Measurements from ENCODE around the gene RBM28. TPM values are rescaled to one million over a fixed set of nuclear protein-coding genes. Genes with fewer than 3 reads are reported as not detected.

Gene RBM28
- total RNA-seq, 1 donor from 2014 or later, result 20.9 TPM

DNA sequence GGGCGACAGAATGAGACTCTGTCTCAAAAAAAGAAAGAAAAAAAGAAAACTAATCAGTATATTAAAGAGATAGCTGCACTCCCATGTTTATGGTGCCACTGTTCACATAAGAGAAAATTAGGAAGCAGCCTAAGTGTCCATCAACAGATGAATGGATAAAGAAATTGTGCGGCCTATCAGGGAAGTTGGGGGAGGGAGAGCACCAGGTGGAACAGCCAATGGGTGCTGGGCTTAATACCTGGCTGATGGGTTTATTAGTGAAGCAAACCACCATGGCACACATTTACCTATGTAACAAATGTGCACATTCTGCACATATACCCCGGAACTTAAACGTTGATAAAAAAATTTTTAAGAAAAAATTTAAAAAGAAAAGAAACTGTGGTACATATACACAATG lies 26.8 kb upstream of the RBM28 start:
- Histone ChIP-seq H3K27me3 (no peaks in the 10 kb centered on the region), H3K36me3 (no peaks in the 10 kb centered on the region), H3K4me3 (no peak overlapping the region), H3K27ac (no peak overlapping the region), H3K4me1 (no peaks in the 10 kb centered on the region), H3K9me3 (no peaks in the 10 kb centered on the region)
- TF ChIP-seq POLR2AphosphoS5 (IDR thresholded peaks at IDR 0.05; ENCODE audit: insufficient read depth in 1 of 2, low read depth in 1 of 2) (no peak), POLR2A (IDR thresholded peaks at IDR 0.05) (no peak)
- TF ChIP-seq, protein P1, sequence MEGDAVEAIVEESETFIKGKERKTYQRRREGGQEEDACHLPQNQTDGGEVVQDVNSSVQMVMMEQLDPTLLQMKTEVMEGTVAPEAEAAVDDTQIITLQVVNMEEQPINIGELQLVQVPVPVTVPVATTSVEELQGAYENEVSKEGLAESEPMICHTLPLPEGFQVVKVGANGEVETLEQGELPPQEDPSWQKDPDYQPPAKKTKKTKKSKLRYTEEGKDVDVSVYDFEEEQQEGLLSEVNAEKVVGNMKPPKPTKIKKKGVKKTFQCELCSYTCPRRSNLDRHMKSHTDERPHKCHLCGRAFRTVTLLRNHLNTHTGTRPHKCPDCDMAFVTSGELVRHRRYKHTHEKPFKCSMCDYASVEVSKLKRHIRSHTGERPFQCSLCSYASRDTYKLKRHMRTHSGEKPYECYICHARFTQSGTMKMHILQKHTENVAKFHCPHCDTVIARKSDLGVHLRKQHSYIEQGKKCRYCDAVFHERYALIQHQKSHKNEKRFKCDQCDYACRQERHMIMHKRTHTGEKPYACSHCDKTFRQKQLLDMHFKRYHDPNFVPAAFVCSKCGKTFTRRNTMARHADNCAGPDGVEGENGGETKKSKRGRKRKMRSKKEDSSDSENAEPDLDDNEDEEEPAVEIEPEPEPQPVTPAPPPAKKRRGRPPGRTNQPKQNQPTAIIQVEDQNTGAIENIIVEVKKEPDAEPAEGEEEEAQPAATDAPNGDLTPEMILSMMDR (IDR thresholded peaks at IDR 0.05), result no peak
- DNase-seq (ENCODE audit: extremely low spot score in 2 of 2), result no peak
- intact Hi-C loops (cut with DNase I), result no loop called here

DNA sequence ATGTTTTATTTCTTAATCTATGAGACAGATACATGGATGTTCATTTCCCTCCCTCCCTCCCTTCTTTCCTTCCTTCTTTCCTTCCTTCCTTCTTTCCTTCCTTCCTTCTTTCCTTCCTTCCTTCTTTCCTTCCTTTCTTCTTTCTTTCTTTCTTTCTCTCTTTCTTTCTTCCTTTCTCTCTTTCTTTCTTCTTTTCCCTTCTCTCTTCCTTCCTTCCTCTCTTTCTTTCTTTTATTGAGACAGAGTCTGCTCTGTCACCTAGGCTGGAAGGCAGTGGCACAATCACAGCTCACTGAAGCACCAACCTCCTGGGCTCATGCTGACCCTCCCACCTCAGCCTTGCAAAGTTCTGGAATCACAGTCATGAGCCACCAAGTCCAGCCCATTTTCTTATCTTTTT lies 23.3 kb upstream of the RBM28 start:
- peaks cover 4% of the 10 kb centered on the region for H3K4me1 ChIP-seq
- no peak overlapping the region for H3K4me3 ChIP-seq
- intact Hi-C loops (cut with DNase I), result no loop called here
- H3K27me3 ChIP-seq, result no peaks in the 10 kb centered on the region
- no peak for DNase-seq (ENCODE audit: extremely low spot score in 2 of 2)
- H3K9me3 ChIP-seq, result no peaks in the 10 kb centered on the region
- H3K27ac ChIP-seq, result no peak overlapping the region
- TF ChIP-seq POLR2A (IDR thresholded peaks at IDR 0.05), result no peak
- TF ChIP-seq POLR2AphosphoS5 (IDR thresholded peaks at IDR 0.05; ENCODE audit: insufficient read depth in 1 of 2, low read depth in 1 of 2), result no peak
- TF ChIP-seq, protein P1 (IDR thresholded peaks at IDR 0.05), result no peak
- no peaks in the 10 kb centered on the region for H3K36me3 ChIP-seq

DNA sequence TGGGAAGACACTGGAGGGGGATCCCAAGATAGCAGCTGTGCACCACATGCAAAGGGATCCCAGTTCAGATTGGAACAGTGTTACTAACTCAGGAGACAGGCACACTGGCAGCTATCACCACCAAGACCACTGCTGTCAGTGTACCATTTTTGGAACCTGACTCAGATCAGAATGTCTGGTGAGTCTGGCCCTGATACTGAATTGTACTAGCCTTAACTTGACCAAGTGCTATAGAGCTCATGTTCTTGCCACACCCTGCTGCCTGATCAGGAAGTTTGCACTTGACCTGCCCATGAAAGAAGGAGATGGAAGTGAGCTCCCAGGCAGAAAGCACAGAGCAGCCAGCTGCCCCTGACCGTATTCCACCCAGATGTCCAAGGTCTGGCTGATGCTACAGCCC lies 22.6 kb upstream of the RBM28 start:
- Histone ChIP-seq H3K4me1 (peaks cover 8% of the 10 kb centered on the region), H3K27me3 (no peaks in the 10 kb centered on the region), H3K27ac (no peak overlapping the region), H3K9me3 (no peaks in the 10 kb centered on the region), H3K36me3 (no peaks in the 10 kb centered on the region), H3K4me3 (no peak overlapping the region)
- intact Hi-C loops (cut with DNase I), result no loop called here
- no peak for DNase-seq (ENCODE audit: extremely low spot score in 2 of 2)
- no peak for TF ChIP-seq POLR2A (IDR thresholded peaks at IDR 0.05)
- no peak for TF ChIP-seq POLR2AphosphoS5 (IDR thresholded peaks at IDR 0.05; ENCODE audit: insufficient read depth in 1 of 2, low read depth in 1 of 2)
- TF ChIP-seq, protein P1 (IDR thresholded peaks at IDR 0.05), result no peak

DNA sequence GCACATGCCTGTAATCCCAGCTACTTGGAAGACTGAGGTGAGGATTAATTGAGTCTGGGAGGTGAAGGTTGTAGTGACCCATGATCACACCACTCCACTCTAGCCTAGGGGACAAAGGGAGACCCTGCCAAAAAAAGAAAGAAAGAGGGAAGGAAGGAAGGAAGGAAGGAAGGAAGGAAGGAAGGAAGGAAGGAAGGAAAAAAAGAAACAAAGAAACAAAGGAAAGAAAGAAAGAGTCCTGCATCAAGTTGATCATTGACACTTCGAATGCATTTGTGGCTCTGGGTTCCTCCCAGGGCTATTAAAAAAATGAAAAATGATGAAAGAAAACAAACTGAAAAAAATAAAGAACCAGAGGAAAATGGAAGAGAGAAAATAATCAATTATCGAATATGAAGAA lies 21.7 kb upstream of the RBM28 start:
- Histone ChIP-seq H3K9me3 (no peaks in the 10 kb centered on the region), H3K4me3 (no peak overlapping the region), H3K27ac (no peak overlapping the region), H3K27me3 (no peaks in the 10 kb centered on the region), H3K4me1 (peaks cover 16% of the 10 kb centered on the region), H3K36me3 (no peaks in the 10 kb centered on the region)
- no peak for DNase-seq (ENCODE audit: extremely low spot score in 2 of 2)
- TF ChIP-seq, protein P1 (IDR thresholded peaks at IDR 0.05), result no peak
- intact Hi-C loops (cut with DNase I), result no loop called here

DNA sequence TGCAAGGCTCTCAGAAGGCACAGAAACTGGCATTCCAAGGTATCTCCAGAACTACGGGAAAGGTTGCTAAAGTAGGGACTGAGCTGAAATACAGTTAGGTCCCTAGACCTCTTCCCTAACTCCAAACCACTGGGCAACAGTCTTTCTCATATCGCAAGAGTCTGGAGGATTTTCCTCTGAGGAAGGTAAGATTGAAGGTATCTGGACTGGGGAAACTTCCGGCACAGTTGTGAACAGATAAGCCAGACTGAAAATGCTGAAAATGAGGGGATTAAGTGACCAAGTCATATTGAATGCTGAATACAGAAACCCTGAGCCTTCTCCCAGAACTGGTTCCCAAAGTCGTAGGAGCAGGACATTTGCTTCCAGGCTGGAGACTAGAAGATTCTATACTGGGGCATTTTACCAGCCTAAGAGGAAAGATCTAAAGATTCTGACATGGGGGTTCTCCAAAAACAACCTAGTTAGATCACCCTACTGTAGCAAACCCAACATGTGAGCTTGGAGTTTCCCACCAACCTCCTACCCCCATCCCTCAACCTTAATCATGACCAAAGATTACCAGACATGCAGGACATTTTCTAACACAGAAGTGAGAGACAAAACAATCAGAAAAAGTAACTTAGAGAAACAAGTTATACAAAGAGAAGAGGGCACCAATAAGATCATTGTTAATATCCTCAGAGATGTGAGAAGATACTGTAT lies 20.6 kb upstream of the RBM28 start:
- no peak overlapping the region for H3K4me3 ChIP-seq
- no peak for DNase-seq (ENCODE audit: extremely low spot score in 2 of 2)
- H3K27ac ChIP-seq, result no peak overlapping the region
- H3K9me3 ChIP-seq, result no peaks in the 10 kb centered on the region
- H3K4me1 ChIP-seq, result peaks cover 20% of the 10 kb centered on the region
- no peaks in the 10 kb centered on the region for H3K36me3 ChIP-seq
- TF ChIP-seq POLR2AphosphoS5 (IDR thresholded peaks at IDR 0.05; ENCODE audit: insufficient read depth in 1 of 2, low read depth in 1 of 2) (no peak), POLR2A (IDR thresholded peaks at IDR 0.05) (no peak)
- TF ChIP-seq, protein P1 (IDR thresholded peaks at IDR 0.05), result no peak
- intact Hi-C loops (cut with DNase I), result no loop called here
- H3K27me3 ChIP-seq, result no peaks in the 10 kb centered on the region
